Activated T-cell treated with anti-CD3 and anti-CD28 coated beads, Interleukin-2, amount 50 U/mL, for 48 hours (primary cell): ENCODE data around the gene CC2D2B.
"Not testable (repeated sequence)": the region's sequence is repeated elsewhere in the genome, so short reads cannot be mapped to it uniquely, and the experiment has no call there.

Experiments
- DNase-seq, 2 experiments: peaks; one replicate each; pipeline ENCODE4 v3.0.0-alpha.2; 2020

Gene CC2D2B

GRCh38 chr10:96022739-96023138 lies 115.0 kb downstream of the CC2D2B start:
- no peak for DNase-seq

GRCh38 chr10:96023168-96023567 lies 115.4 kb downstream of the CC2D2B start:
- no peak for DNase-seq

- DNase-seq, result peak in 1 of 2 experiments; percentile 21
Measured at GRCh38 chr10:96025566-96025965, 117.8 kb downstream of the CC2D2B start.

GRCh38 chr10:96034625-96035024 lies 126.8 kb downstream of the CC2D2B start:
- DNase-seq, result no peak

GRCh38 chr10:96038476-96039387 lies 131.0 kb downstream of the CC2D2B start:
- no peak for DNase-seq

GRCh38 chr10:96041146-96041545 lies 133.4 kb downstream of the CC2D2B start:
- DNase-seq, result no peak

GRCh38 chr10:96043033-96043892 lies 135.5 kb downstream of the CC2D2B start, which contains the start of gene CCNJ:
CCNJ (plus strand) TSS chr10:96043583; CDS start chr10:96044394, 811 bp downstream.
- DNase-seq, result peak; percentile 86 to 89

- DNase-seq, result peak; percentile 73
Measured at GRCh38 chr10:96043893-96044715, 136.3 kb downstream of the CC2D2B start.

- DNase-seq, result no peak
Measured at GRCh38 chr10:96044736-96045135, 137.0 kb downstream of the CC2D2B start.

GRCh38 chr10:96046546-96046945 lies 138.8 kb downstream of the CC2D2B start:
- no peak for DNase-seq

GRCh38 chr10:96047004-96047649 lies 139.4 kb downstream of the CC2D2B start:
- DNase-seq, result no peak

GRCh38 chr10:96047925-96048324 lies 140.2 kb downstream of the CC2D2B start:
- not testable (repeated sequence) for DNase-seq

- DNase-seq, result no peak
Measured at GRCh38 chr10:96049340-96049739, 141.6 kb downstream of the CC2D2B start.

GRCh38 chr10:96053985-96054384 lies 146.2 kb downstream of the CC2D2B start:
- no peak for DNase-seq

- DNase-seq, result no peak
Measured at GRCh38 chr10:96056787-96057186, 149.0 kb downstream of the CC2D2B start.

- no peak for DNase-seq
Measured at GRCh38 chr10:96061232-96061631, 153.5 kb downstream of the CC2D2B start.

- no peak for DNase-seq
Measured at GRCh38 chr10:96072674-96073073, 164.9 kb downstream of the CC2D2B start.

GRCh38 chr10:96073722-96074121 lies 165.9 kb downstream of the CC2D2B start:
- peak in 1 of 2 experiments; percentile 22 for DNase-seq

GRCh38 chr10:96074776-96075175 lies 167.0 kb downstream of the CC2D2B start:
- no peak for DNase-seq

GRCh38 chr10:96075977-96076376 lies 168.2 kb downstream of the CC2D2B start:
- DNase-seq, result no peak

- no peak for DNase-seq
Measured at GRCh38 chr10:96077156-96077555, 169.4 kb downstream of the CC2D2B start.

- DNase-seq, result no peak
Measured at GRCh38 chr10:96082153-96082552, 174.4 kb downstream of the CC2D2B start.
